Pancreas (tissue), 10 donors: ENCODE data around the gene GRWD1. TPM values are rescaled to one million over a fixed set of nuclear protein-coding genes. Genes with fewer than 3 reads are reported as not detected.
A peak's percentile ranks its signal among the peaks of the same experiment; 100 is the strongest.

Experiments
- ATAC-seq, 4 donors: fragments of 200-7000 bp; cut with Tn5 transposase; one replicate each; pipeline versions ENCODE4 v1.8.0 to v1.9.1; 2020; ENCODE audit warnings: mild to moderate bottlenecking in 4 of 4, moderate library complexity in 4 of 4
- DNase-seq, 6 donors: peaks; one replicate each; pipeline ENCODE4 v3.0.0-alpha.2; 2020
- FAIRE-seq: peaks from 2 replicates; lab custom pipeline; 2012; peaks lifted over from hg19 to GRCh38; lab: Jason Lieb, UNC
- H3K27ac ChIP-seq, 4 donors: fragments of 200-600 bp; sonication (generic); 1 replicate in 3 of 4; 2 replicates in 1 of 4; pipeline versions ENCODE4 v1.5.0 to v1.8.0; 2020
- H3K27me3 ChIP-seq, 4 donors: fragments of 200-600 bp; one replicate each; pipeline ENCODE4 v1.8.0; 2021
- H3K36me3 ChIP-seq, 3 donors: fragments of 200-600 bp; sonication (generic) in 1 of 3; one replicate each; pipeline versions ENCODE4 v1.5.0 to v1.8.0; 2020 to 2021
- H3K4me1 ChIP-seq, 3 donors: fragments of 200-600 bp; one replicate each; pipeline ENCODE4 v1.8.0; 2021
- H3K4me3 ChIP-seq, 4 donors: fragments of 200-600 bp; sonication (generic) in 2 of 4; one replicate each; pipeline versions ENCODE4 v1.5.0 to v1.8.0; 2020 to 2021
- H3K9me3 ChIP-seq, 4 donors: fragments of 200-600 bp; one replicate each; pipeline ENCODE4 v1.8.0; 2021
- WGBS, 2 donors: extraction: QIAGEN DNeasy Blood & Tissue Kit; methylation state at CpG; one replicate each; pipeline ENCODE4 v1.1.7; 2013; 5-methylcytosine and 5-hydroxymethylcytosine counted together
- intact Hi-C, 3 donors: fragments of 100-400 bp; cut with DNase I; formaldehyde crosslinking; loops; one replicate each; pipeline versions ENCODE4 v1.11.1 to v1.14.2; 2022
- polyA plus RNA-seq, 2 donors: library from polyadenylated mRNA; stranded (reverse); fragments of 200-250 nt; gene quantifications; one replicate each; pipeline ENCODE4 v1.2.3, GENCODE V29; 2013
- total RNA-seq, 6 donors: library from RNA; stranded (reverse); fragmentation: NEBNext Ultra II Directional in 4 of 6; extraction: Animal tissue kit (Norgen Biotek cat#: 25700) in 4 of 6; gene quantifications; one replicate each; pipeline versions ENCODE4 v1.2.1 to v1.2.4, GENCODE V29; 2021 to 2023
- TF ChIP-seq, protein P1 (sequence below), 4 donors: fragments of 200-600 bp; sonication (generic) in 3 of 4; IDR thresholded peaks; one replicate each; pipeline versions ENCODE4 v1.5.0 to v1.8.0; 2021; ENCODE audit warnings: antibody characterized with exemption in 4 of 4
- donor health status: healthy with polysubstance abuse.
- donor health status: DM: no; HTN: no; CAD: no; lungs with moderate emphysema.
- donor health status: DM: no; HTN: no; CAD: no.
- donor health status: control.
- donor health status: control.
- donor health status: Bipolar disorder and iron deficiency.
- donor health status: DM: yes; HTN: yes; CAD: no.
- donor health status: DM: no; HTN: no; CAD: no.
- donor health status: DM: no; HTN: no; CAD: no.
- donor health status: DM: yes; HTN: yes; CAD: no.

The GRWD1 gene
- total and polyA plus RNA-seq, 8 donors, result 8.6 to 23.1 (median 16.2) TPM

DNA sequence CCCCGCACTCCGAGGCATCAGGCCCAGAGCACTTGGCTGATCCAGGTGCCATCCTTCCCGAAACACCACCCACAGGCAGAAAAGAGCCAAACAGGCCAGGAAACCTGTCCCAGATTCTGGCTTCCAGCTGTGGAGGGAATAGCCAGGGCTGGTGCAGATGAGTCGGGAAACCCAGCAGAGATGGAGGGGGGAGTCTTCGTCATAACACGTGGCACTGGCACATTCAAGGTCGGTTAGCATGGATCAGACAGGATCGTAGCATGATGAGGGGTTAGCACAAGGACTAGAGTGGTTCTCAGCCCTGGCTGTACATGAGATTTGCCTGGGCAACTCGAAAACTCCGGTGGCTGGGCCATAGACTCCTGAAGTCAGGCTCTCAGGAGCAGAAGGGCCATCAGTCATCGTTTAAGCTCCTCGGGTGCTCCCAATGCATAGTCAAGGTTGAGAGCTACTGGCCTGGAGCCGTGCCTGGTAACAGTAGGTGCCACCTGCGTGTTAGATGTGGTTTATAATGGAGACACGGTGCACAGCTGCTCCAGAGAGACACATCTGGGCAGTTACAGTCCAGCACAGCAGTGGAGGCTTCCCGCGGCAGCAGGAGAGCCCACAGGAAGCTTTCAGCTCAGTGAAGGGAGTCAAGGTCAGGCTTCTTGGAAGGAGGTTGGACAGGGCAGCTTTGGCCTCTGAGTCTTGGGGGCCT lies 29.7 kb downstream of the GRWD1 start:
- TF ChIP-seq, protein P1, sequence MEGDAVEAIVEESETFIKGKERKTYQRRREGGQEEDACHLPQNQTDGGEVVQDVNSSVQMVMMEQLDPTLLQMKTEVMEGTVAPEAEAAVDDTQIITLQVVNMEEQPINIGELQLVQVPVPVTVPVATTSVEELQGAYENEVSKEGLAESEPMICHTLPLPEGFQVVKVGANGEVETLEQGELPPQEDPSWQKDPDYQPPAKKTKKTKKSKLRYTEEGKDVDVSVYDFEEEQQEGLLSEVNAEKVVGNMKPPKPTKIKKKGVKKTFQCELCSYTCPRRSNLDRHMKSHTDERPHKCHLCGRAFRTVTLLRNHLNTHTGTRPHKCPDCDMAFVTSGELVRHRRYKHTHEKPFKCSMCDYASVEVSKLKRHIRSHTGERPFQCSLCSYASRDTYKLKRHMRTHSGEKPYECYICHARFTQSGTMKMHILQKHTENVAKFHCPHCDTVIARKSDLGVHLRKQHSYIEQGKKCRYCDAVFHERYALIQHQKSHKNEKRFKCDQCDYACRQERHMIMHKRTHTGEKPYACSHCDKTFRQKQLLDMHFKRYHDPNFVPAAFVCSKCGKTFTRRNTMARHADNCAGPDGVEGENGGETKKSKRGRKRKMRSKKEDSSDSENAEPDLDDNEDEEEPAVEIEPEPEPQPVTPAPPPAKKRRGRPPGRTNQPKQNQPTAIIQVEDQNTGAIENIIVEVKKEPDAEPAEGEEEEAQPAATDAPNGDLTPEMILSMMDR (IDR thresholded peaks at IDR 0.05), result no peak
- intact Hi-C loops, result no loop called here
- Histone ChIP-seq H3K27me3 (no peaks in the 10 kb centered on the region), H3K9me3 (no peaks in the 10 kb centered on the region), H3K27ac (no peak overlapping the region), H3K36me3 (peaks cover 7 to 46% (median 40%) of the 10 kb centered on the region in 3 donors), H3K4me3 (no peak overlapping the region), H3K4me1 (peaks cover 0 to 1% (median under 1%) of the 10 kb centered on the region in 3 donors)
- DNase-seq (no peak), ATAC-seq (no peak), FAIRE-seq (no peak)
- WGBS, 2 donors, result 81 to 83% methylated on average over 17 of the region's 17 CpGs

DNA sequence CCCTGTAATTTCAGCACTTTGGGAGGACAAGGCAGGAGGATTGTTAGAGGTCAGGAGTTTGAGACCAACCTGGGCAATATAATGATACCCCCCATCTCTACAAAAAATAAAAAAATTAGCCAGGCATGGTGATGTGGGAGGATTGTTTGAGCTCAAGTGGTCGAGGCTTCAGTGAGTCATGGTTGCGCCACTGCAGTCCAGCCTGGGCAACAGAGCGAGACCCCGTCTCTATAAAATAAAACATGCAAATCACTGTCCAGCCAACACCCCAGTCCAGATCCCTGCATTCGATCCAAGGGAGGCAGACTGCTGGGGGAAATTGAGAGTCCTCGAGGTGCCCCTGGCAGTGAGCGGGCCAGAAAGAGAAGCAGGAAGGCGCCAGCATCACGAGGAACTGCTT lies 30.4 kb downstream of the GRWD1 start:
- peaks cover 0 to 3% (median 0%) of the 10 kb centered on the region in 3 donors for H3K4me1 ChIP-seq
- TF ChIP-seq, protein P1 (IDR thresholded peaks at IDR 0.05), result no peak
- no peaks in the 10 kb centered on the region for H3K27me3 ChIP-seq
- WGBS, 2 donors, result 95% methylated on average over 9 of the region's 9 CpGs
- peaks cover 7 to 39% (median 34%) of the 10 kb centered on the region in 3 donors for H3K36me3 ChIP-seq
- FAIRE-seq, result no peak
- intact Hi-C loops, result no loop called here
- H3K9me3 ChIP-seq, result no peaks in the 10 kb centered on the region
- no peak for DNase-seq
- ATAC-seq, result no peak
- no peak overlapping the region for H3K4me3 ChIP-seq
- H3K27ac ChIP-seq, result no peak overlapping the region

DNA sequence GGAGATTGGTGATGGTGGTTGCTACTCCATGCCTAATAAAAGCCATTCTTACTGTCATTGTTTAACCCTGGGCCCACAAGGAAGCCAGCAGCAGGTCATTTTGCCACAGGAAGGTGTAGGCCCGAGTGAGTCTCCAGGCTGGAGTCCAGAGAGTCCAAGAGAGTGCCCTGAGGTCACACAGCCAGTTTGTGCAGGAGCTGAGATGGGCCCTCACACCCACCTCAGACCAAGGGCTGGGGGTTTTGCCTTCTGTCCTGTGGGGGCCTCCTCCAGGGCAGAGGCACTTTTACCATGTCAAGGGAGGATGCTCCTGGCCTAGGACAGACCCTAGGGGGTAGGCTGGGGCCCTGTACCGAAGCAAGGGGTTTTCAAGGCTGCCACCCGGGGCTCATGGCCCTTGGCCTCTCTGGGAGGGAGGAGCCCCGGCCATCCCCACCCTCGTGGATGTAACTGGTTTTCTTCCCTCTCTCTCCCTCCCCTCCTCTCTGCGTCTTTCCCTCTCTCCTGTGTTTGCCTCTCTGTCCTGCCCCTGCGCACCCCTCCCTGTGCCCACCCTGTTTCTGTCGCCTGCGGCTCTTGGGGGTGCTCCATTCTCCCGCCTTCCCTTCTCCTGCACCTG lies 31.4 kb downstream of the GRWD1 start:
- ATAC-seq (no peak), FAIRE-seq (no peak), DNase-seq (peak in 1 of 6 donors; percentile 58)
- no peaks in the 10 kb centered on the region for H3K9me3 ChIP-seq
- WGBS, 2 donors, result 83 to 85% methylated on average over 10 of the region's 10 CpGs
- peaks cover 0 to 3% (median 2%) of the 10 kb centered on the region in 3 donors for H3K4me1 ChIP-seq
- TF ChIP-seq, protein P1 (IDR thresholded peaks at IDR 0.05), result no peak
- H3K27ac ChIP-seq, result no peak overlapping the region
- no peaks in the 10 kb centered on the region for H3K27me3 ChIP-seq
- intact Hi-C loops, result no loop called here
- no peak overlapping the region for H3K4me3 ChIP-seq
- peaks cover 7 to 39% (median 29%) of the 10 kb centered on the region in 3 donors for H3K36me3 ChIP-seq

DNA sequence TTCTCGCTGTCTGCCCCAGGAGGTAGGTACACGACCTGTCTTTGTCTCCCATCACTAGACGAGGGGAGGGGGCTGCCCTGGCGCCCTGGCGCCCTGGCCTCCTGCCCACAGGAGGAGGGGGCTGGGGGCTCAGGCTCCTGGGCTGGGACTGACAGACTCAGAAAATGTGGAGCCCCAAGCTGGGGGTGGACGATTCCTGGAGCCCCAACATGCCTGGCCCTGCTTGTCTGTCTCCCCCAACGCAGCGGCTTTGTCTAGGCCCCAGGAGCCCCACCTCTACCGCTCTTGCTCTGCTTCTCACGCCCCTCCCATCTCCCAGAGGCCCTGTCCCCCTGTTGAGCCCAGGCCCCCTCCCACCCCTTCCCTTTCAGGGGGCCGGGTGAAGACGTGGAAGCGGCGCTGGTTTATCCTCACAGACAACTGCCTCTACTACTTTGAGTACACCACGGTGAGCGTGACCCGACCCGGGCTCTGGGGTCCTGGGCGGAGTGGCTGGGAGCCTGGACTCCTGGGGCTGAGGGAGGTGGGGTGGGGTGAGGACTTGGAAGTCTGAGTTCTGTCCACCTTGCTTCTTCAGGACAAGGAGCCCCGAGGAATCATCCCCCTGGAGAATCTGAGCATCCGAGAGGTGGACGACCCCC lies 32.0 kb downstream of the GRWD1 start:
- DNase-seq (peak in 1 of 6 donors; percentile 81), FAIRE-seq (no peak), ATAC-seq (no peak)
- intact Hi-C loops, result no loop called here
- Histone ChIP-seq H3K4me3 (no peak overlapping the region), H3K27ac (no peak overlapping the region), H3K27me3 (no peaks in the 10 kb centered on the region), H3K4me1 (peaks cover 0 to 6% (median 3%) of the 10 kb centered on the region in 3 donors), H3K9me3 (no peaks in the 10 kb centered on the region), H3K36me3 (peaks cover 7 to 39% (median 25%) of the 10 kb centered on the region in 3 donors)
- TF ChIP-seq, protein P1 (IDR thresholded peaks at IDR 0.05), result no peak
- 87 to 88% methylated on average over 22 of the region's 22 CpGs for WGBS, 2 donors
